ENCODE measurements around the gene LURAP1L.

GRCh38 chr9:12856603-12857002 is 81.8 kb downstream of the LURAP1L start:
- TF ChIP-seq EP300 (IDR thresholded peaks at IDR 0.05), result no peak
- TF ChIP-seq, protein P1, sequence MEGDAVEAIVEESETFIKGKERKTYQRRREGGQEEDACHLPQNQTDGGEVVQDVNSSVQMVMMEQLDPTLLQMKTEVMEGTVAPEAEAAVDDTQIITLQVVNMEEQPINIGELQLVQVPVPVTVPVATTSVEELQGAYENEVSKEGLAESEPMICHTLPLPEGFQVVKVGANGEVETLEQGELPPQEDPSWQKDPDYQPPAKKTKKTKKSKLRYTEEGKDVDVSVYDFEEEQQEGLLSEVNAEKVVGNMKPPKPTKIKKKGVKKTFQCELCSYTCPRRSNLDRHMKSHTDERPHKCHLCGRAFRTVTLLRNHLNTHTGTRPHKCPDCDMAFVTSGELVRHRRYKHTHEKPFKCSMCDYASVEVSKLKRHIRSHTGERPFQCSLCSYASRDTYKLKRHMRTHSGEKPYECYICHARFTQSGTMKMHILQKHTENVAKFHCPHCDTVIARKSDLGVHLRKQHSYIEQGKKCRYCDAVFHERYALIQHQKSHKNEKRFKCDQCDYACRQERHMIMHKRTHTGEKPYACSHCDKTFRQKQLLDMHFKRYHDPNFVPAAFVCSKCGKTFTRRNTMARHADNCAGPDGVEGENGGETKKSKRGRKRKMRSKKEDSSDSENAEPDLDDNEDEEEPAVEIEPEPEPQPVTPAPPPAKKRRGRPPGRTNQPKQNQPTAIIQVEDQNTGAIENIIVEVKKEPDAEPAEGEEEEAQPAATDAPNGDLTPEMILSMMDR (IDR thresholded peaks at IDR 0.05), result no peak
- TF ChIP-seq POLR2AphosphoS5 (IDR thresholded peaks at IDR 0.05), result no peak
